HEK293 (cell line): Measurements from ENCODE around the gene NELFB.
A peak's percentile ranks its signal among the peaks of the same experiment; 100 is the strongest.

Experiments used
- CTCF ChIA-PET: fragments of 350-600 bp; formaldehyde crosslinking; extraction: SDS; loops from one replicate; lab custom pipeline; 2021; ENCODE audit warnings: antibody characterized with exemption; lab: Yijun Ruan, JAX
- POLR2A ChIA-PET: fragments of 300-600 bp; formaldehyde crosslinking; extraction: SDS; loops from one replicate; lab custom pipeline; 2020; ENCODE audit warnings: antibody characterized with exemption, inconsistent platforms; lab: Yijun Ruan, JAX
- H3K27ac ChIP-seq: fragments of 200-500 bp; sonication (Bioruptor generic); 2 replicates; pipeline ENCODE4 v1.5.1; 2014; ENCODE audit warnings: low read depth, low read length, control low read depth, inconsistent platforms; ENCODE audit errors: extremely low read depth
- H3K36me3 ChIP-seq, 2 experiments: fragments of 200-500 bp in 1 of 2; sonication (Bioruptor generic) in 1 of 2; 1 replicate in 1 of 2; 2 replicates in 1 of 2; pipeline ENCODE4 v1.5.1; 2014 to 2017; ENCODE audit warnings: inconsistent platforms in 2 of 2, low read length in 2 of 2; ENCODE audit not compliant: control insufficient read depth in 2 of 2, insufficient read depth in 1 of 2
- H3K4me1 ChIP-seq: fragments of 200-500 bp; sonication (Bioruptor generic); 2 replicates; pipeline ENCODE4 v1.5.1; 2014; ENCODE audit warnings: mild to moderate bottlenecking, low read length, inconsistent platforms; ENCODE audit not compliant: control insufficient read depth, insufficient read depth
- H3K4me3 ChIP-seq: 2 replicates; pipeline ENCODE4 v1.5.1; 2011; ENCODE audit warnings: low read depth, mild to moderate bottlenecking, control low read depth, low read length, moderate library complexity
- H3K9me3 ChIP-seq: fragments of 200-500 bp; sonication (Bioruptor generic); 2 replicates; pipeline ENCODE4 v1.5.1; 2014; ENCODE audit warnings: low read depth, low read length, inconsistent platforms; ENCODE audit not compliant: control insufficient read depth, insufficient read depth
- GLIS1 ChIP-seq: fragments of 450-650 bp; formaldehyde crosslinking; IDR thresholded peaks from 2 replicates; pipeline ENCODE4 v1.5.1; 2016; ENCODE audit warnings: missing biosample characterization, missing genetic modification characterization
- IKZF3 ChIP-seq: fragments of 450-650 bp; IDR thresholded peaks from 2 replicates; pipeline ENCODE4 v1.5.0; 2018; ENCODE audit warnings: missing biosample characterization, mild to moderate bottlenecking, missing genetic modification characterization, moderate library complexity
- KLF10 ChIP-seq: fragments of 450-650 bp; IDR thresholded peaks from 2 replicates; pipeline ENCODE4 v1.5.1; 2018; ENCODE audit warnings: missing biosample characterization, mild to moderate bottlenecking, missing genetic modification characterization
- KLF16 ChIP-seq: fragments of 450-650 bp; formaldehyde crosslinking; IDR thresholded peaks from 2 replicates; pipeline ENCODE4 v1.5.1; 2017; ENCODE audit warnings: missing biosample characterization, missing genetic modification characterization
- KLF8 ChIP-seq: fragments of 450-650 bp; formaldehyde crosslinking; IDR thresholded peaks from 2 replicates; pipeline ENCODE4 v1.5.1; 2016; ENCODE audit warnings: missing biosample characterization, missing genetic modification characterization
- WT1 ChIP-seq: fragments of 450-650 bp; formaldehyde crosslinking; IDR thresholded peaks from 2 replicates; pipeline ENCODE4 v1.5.1; 2016; ENCODE audit warnings: missing biosample characterization, missing genetic modification characterization
- YY2 ChIP-seq: fragments of 450-650 bp; formaldehyde crosslinking; IDR thresholded peaks from 2 replicates; pipeline ENCODE4 v1.5.1; 2016; ENCODE audit warnings: missing biosample characterization, missing genetic modification characterization
- ZBTB17 ChIP-seq: fragments of 450-650 bp; formaldehyde crosslinking; IDR thresholded peaks from 2 replicates; pipeline ENCODE4 v1.5.1; 2016; ENCODE audit warnings: missing biosample characterization, missing genetic modification characterization
- ZBTB20 ChIP-seq: fragments of 450-650 bp; formaldehyde crosslinking; IDR thresholded peaks from 2 replicates; pipeline ENCODE4 v1.5.1; 2016; ENCODE audit warnings: missing biosample characterization, missing genetic modification characterization
- ZBTB8A ChIP-seq: fragments of 450-650 bp; formaldehyde crosslinking; IDR thresholded peaks from 2 replicates; pipeline ENCODE4 v1.5.1; 2016; ENCODE audit warnings: missing biosample characterization, missing genetic modification characterization
- ZNF202 ChIP-seq: fragments of 450-650 bp; formaldehyde crosslinking; IDR thresholded peaks from 2 replicates; pipeline ENCODE4 v1.5.1; 2016; ENCODE audit warnings: missing biosample characterization, missing genetic modification characterization, borderline replicate concordance
- ZNF561 ChIP-seq: fragments of 450-650 bp; IDR thresholded peaks from 2 replicates; pipeline ENCODE4 v1.5.1; 2018; ENCODE audit warnings: missing biosample characterization, missing genetic modification characterization, borderline replicate concordance
- ZNF585B ChIP-seq: fragments of 450-650 bp; formaldehyde crosslinking; IDR thresholded peaks from 2 replicates; pipeline ENCODE4 v1.5.1; 2016; ENCODE audit warnings: missing biosample characterization, missing genetic modification characterization
- ZNF654 ChIP-seq: fragments of 450-650 bp; formaldehyde crosslinking; IDR thresholded peaks from 2 replicates; pipeline ENCODE4 v1.5.1; 2016; ENCODE audit warnings: low read depth, missing biosample characterization, missing genetic modification characterization
- ZNF792 ChIP-seq: fragments of 450-650 bp; formaldehyde crosslinking; IDR thresholded peaks from 2 replicates; pipeline ENCODE4 v1.5.1; 2016; ENCODE audit warnings: missing biosample characterization, missing genetic modification characterization
- TF ChIP-seq, protein P1 (sequence below): fragments of 450-650 bp; formaldehyde crosslinking; IDR thresholded peaks from 2 replicates; pipeline ENCODE4 v1.5.1; 2016; ENCODE audit warnings: missing biosample characterization, missing genetic modification characterization, borderline replicate concordance
- TF ChIP-seq, protein P2 (sequence below): fragments of 450-650 bp; formaldehyde crosslinking; IDR thresholded peaks from 2 replicates; pipeline ENCODE4 v1.5.1; 2016; ENCODE audit warnings: missing biosample characterization, missing genetic modification characterization
- TF ChIP-seq, protein P3 (sequence below): fragments of 450-650 bp; formaldehyde crosslinking; IDR thresholded peaks from 2 replicates; pipeline ENCODE4 v1.5.1; 2016; ENCODE audit warnings: missing biosample characterization, missing genetic modification characterization
- TF ChIP-seq, protein P4 (sequence below): fragments of 450-650 bp; formaldehyde crosslinking; IDR thresholded peaks from 2 replicates; pipeline ENCODE4 v1.5.1; 2016; ENCODE audit warnings: missing biosample characterization, missing genetic modification characterization, low read depth
- TF ChIP-seq, protein P5 (sequence below): fragments of 450-650 bp; formaldehyde crosslinking; IDR thresholded peaks from 2 replicates; pipeline ENCODE4 v1.5.1; 2016; ENCODE audit warnings: missing biosample characterization, missing genetic modification characterization

Gene NELFB

DNA sequence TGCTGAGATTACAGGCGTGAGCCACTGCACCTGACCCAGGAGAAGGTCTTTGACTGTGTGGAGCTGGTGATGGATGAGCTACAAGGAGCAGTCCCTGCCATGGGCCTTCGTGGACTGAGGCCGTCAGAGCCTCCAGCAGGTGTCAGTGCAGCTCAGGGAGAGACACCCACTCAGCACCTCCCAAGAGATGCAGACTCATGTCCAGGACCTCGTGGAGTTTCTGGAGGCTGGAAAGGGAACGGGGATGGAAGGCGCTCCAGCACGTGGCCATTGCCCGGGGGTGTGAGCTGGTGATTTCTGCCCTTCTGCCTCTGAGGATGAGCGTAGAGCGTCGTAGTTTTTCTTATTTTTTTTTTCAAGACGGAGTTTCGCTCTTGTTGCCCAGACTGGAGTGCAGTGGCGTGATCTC is 31.9 kb downstream of the NELFB start (continued):
- peak; percentile 57 for TF ChIP-seq ZBTB8A (tag by site-specific recombination)
- peak; percentile 80 for TF ChIP-seq GLIS1 (tag by site-specific recombination)
- TF ChIP-seq, protein P1, sequence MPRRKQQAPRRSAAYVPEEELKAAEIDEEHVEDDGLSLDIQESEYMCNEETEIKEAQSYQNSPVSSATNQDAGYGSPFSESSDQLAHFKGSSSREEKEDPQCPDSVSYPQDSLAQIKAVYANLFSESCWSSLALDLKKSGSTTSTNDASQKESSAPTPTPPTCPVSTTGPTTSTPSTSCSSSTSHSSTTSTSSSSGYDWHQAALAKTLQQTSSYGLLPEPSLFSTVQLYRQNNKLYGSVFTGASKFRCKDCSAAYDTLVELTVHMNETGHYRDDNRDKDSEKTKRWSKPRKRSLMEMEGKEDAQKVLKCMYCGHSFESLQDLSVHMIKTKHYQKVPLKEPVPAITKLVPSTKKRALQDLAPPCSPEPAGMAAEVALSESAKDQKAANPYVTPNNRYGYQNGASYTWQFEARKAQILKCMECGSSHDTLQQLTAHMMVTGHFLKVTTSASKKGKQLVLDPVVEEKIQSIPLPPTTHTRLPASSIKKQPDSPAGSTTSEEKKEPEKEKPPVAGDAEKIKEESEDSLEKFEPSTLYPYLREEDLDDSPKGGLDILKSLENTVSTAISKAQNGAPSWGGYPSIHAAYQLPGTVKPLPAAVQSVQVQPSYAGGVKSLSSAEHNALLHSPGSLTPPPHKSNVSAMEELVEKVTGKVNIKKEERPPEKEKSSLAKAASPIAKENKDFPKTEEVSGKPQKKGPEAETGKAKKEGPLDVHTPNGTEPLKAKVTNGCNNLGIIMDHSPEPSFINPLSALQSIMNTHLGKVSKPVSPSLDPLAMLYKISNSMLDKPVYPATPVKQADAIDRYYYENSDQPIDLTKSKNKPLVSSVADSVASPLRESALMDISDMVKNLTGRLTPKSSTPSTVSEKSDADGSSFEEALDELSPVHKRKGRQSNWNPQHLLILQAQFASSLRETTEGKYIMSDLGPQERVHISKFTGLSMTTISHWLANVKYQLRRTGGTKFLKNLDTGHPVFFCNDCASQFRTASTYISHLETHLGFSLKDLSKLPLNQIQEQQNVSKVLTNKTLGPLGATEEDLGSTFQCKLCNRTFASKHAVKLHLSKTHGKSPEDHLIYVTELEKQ (tag by site-specific recombination), result no peak
- TF ChIP-seq ZNF561 (tag by site-specific recombination), result peak; percentile 59; the same call in 1 of the 2 replicates
- no peak for TF ChIP-seq ZNF585B
- TF ChIP-seq KLF10 (tag by site-specific recombination), result no peak
- TF ChIP-seq IKZF3, result peak; percentile 91
- peak; percentile 96 for TF ChIP-seq ZNF654 (tag by site-specific recombination)
- no peak for TF ChIP-seq KLF8
- TF ChIP-seq ZNF202 (tag by site-specific recombination), result no peak
- TF ChIP-seq, protein P2, sequence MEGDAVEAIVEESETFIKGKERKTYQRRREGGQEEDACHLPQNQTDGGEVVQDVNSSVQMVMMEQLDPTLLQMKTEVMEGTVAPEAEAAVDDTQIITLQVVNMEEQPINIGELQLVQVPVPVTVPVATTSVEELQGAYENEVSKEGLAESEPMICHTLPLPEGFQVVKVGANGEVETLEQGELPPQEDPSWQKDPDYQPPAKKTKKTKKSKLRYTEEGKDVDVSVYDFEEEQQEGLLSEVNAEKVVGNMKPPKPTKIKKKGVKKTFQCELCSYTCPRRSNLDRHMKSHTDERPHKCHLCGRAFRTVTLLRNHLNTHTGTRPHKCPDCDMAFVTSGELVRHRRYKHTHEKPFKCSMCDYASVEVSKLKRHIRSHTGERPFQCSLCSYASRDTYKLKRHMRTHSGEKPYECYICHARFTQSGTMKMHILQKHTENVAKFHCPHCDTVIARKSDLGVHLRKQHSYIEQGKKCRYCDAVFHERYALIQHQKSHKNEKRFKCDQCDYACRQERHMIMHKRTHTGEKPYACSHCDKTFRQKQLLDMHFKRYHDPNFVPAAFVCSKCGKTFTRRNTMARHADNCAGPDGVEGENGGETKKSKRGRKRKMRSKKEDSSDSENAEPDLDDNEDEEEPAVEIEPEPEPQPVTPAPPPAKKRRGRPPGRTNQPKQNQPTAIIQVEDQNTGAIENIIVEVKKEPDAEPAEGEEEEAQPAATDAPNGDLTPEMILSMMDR (tag by site-specific recombination), result peak; percentile 92
- no peak for TF ChIP-seq ZNF792 (tag by site-specific recombination)
- peak; percentile 36; the same call in 1 of the 2 replicates for TF ChIP-seq KLF16 (tag by site-specific recombination)
- peak; percentile 47 for TF ChIP-seq ZBTB17 (tag by site-specific recombination)
- peak; percentile 35; the same call in 1 of the 2 replicates for TF ChIP-seq YY2 (tag by site-specific recombination)
- TF ChIP-seq, protein P3, sequence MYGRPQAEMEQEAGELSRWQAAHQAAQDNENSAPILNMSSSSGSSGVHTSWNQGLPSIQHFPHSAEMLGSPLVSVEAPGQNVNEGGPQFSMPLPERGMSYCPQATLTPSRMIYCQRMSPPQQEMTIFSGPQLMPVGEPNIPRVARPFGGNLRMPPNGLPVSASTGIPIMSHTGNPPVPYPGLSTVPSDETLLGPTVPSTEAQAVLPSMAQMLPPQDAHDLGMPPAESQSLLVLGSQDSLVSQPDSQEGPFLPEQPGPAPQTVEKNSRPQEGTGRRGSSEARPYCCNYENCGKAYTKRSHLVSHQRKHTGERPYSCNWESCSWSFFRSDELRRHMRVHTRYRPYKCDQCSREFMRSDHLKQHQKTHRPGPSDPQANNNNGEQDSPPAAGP (tag by site-specific recombination), result peak; percentile 38; the same call in 1 of the 2 replicates
- TF ChIP-seq, protein P4, sequence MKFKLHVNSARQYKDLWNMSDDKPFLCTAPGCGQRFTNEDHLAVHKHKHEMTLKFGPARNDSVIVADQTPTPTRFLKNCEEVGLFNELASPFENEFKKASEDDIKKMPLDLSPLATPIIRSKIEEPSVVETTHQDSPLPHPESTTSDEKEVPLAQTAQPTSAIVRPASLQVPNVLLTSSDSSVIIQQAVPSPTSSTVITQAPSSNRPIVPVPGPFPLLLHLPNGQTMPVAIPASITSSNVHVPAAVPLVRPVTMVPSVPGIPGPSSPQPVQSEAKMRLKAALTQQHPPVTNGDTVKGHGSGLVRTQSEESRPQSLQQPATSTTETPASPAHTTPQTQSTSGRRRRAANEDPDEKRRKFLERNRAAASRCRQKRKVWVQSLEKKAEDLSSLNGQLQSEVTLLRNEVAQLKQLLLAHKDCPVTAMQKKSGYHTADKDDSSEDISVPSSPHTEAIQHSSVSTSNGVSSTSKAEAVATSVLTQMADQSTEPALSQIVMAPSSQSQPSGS (tag by site-specific recombination), result no peak
- 0 out of 2 replicates have a peak, but pooled peaks have one; percentile 31 for TF ChIP-seq WT1

DNA sequence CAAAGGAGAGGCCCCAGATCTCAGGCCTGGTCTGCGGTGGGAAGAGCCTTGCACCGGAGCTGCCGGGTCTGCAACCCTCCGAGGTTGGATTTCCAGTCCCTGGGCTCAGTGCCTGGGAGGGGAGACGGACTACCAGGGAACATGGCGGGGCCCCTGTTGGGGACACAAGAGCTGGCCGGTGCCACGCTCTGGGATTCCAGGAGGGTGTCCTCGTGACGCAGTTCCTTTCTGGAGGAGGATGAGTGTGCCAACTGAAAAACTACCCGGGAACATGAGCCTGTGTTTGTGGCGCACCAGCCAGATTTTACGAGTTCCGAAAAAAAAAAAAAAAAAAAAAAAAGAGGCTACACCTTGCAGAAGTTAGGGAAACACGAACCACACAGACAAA is 38.0 kb downstream of the NELFB start:
- ChIA-PET POLR2A (interaction anchor here (0.7 to 2.1 kb wide), 6 partner anchors 9 to 288 kb away, joined by 3 to 8 read pairs (median 4); partner anchors contain the start of genes NRARP, NSMF and TUBB4B), CTCF (interaction anchor here (0.7 to 1.1 kb wide), 3 partner anchors 56 to 272 kb away, joined by 3 to 5 read pairs (median 4); no protein-coding TSS in a partner anchor)
- Histone ChIP-seq H3K4me3 (no peak overlapping the region), H3K27ac (no peak overlapping the region), H3K4me1 (no peaks in the 10 kb centered on the region), H3K36me3 (no peaks in the 10 kb centered on the region), H3K9me3 (no peaks in the 10 kb centered on the region)
- no peak for TF ChIP-seq ZBTB20 (tag by site-specific recombination)
- TF ChIP-seq, protein P5, sequence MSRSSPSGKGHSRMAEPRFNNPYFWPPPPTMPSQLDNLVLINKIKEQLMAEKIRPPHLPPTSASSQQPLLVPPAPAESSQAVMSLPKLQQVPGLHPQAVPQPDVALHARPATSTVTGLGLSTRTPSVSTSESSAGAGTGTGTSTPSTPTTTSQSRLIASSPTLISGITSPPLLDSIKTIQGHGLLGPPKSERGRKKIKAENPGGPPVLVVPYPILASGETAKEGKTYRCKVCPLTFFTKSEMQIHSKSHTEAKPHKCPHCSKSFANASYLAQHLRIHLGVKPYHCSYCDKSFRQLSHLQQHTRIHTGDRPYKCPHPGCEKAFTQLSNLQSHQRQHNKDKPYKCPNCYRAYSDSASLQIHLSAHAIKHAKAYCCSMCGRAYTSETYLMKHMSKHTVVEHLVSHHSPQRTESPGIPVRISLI (tag by site-specific recombination), result 0 out of 2 replicates have a peak, but pooled peaks have one; percentile 32
